PC-9 (cell line): ENCODE results near the gene DEFB132. TPM values are rescaled to one million over a fixed set of nuclear protein-coding genes. Genes with fewer than 3 reads are reported as not detected.

Experiments used
- BruUV-seq: library from RNA; stranded (reverse); fragments of 400-500 nt; replicated peaks from 2 replicates; lab custom pipeline; 2021; lab: Mats Ljungman, UMichigan
- CTCF ChIA-PET: fragments of 300-600 bp; sonication (Branson Sonifier 250); formaldehyde crosslinking; loops from one replicate; lab custom pipeline; 2022; ENCODE audit warnings: antibody characterized with exemption; lab: Charles Lee
- POLR2A ChIA-PET: fragments of 300-600 bp; sonication (Branson Sonifier 250); formaldehyde crosslinking; loops from one replicate; lab custom pipeline; 2022; ENCODE audit warnings: antibody characterized with exemption; ENCODE audit not compliant: unreplicated experiment; lab: Charles Lee
- DNase-seq, 2 experiments: peaks; one replicate each; pipeline versions ENCODE4 v3.0.0 to v3.0.0-alpha.2; 2015 to 2022; ENCODE audit warnings: mixed read lengths in 1 of 2
- H2AFZ ChIP-seq: fragments of 200-600 bp; sonication (generic); 2 replicates; pipeline ENCODE4 v1.8.1; 2017; ENCODE audit warnings: antibody characterized with exemption
- H3F3A ChIP-seq: fragments of 200-600 bp; sonication (generic); 2 replicates; pipeline ENCODE4 v1.8.1; 2017; ENCODE audit warnings: antibody characterized with exemption, mild to moderate bottlenecking, low read depth; ENCODE audit not compliant: insufficient read depth
- H3K27ac ChIP-seq: fragments of 200-600 bp; sonication (generic); 2 replicates; pipeline ENCODE4 v1.6.1; 2016; ENCODE audit warnings: mixed run types
- H3K27me3 ChIP-seq: fragments of 200-600 bp; sonication (generic); 2 replicates; pipeline ENCODE4 v1.6.1; 2016; ENCODE audit warnings: low read depth, mixed run types; ENCODE audit not compliant: insufficient read depth
- H3K36me3 ChIP-seq: fragments of 200-600 bp; sonication (generic); 2 replicates; pipeline ENCODE4 v1.6.1; 2016; ENCODE audit warnings: low read depth, mixed run types
- H3K4me1 ChIP-seq: fragments of 200-600 bp; sonication (generic); replicated peaks from 2 replicates; pipeline ENCODE4 v1.6.1; 2016; ENCODE audit warnings: mixed run types; ENCODE audit not compliant: insufficient read depth
- H3K4me2 ChIP-seq: fragments of 200-600 bp; sonication (generic); 2 replicates; pipeline ENCODE4 v1.6.1; 2017; ENCODE audit warnings: mixed run types
- H3K4me3 ChIP-seq: fragments of 200-600 bp; sonication (generic); 2 replicates; pipeline ENCODE4 v1.6.1; 2016; ENCODE audit warnings: mixed run types
- H3K79me2 ChIP-seq: fragments of 200-600 bp; sonication (generic); 2 replicates; pipeline ENCODE4 v1.6.1; 2017; ENCODE audit warnings: low read depth, mixed run types
- H3K9me2 ChIP-seq: fragments of 200-600 bp; sonication (generic); 2 replicates; pipeline ENCODE4 v1.8.1; 2017; ENCODE audit warnings: mild to moderate bottlenecking; ENCODE audit not compliant: insufficient read depth
- H3K9me3 ChIP-seq: fragments of 200-600 bp; sonication (generic); 2 replicates; pipeline ENCODE4 v1.8.1; 2016; ENCODE audit warnings: low read depth; ENCODE audit not compliant: insufficient read depth
- H4K20me1 ChIP-seq: fragments of 200-600 bp; sonication (generic); 2 replicates; pipeline ENCODE4 v1.8.1; 2017; ENCODE audit not compliant: insufficient read depth
- EZH2 ChIP-seq: fragments of 200-600 bp; sonication (generic); IDR thresholded peaks from 2 replicates; pipeline ENCODE4 v1.8.0; 2017; ENCODE audit warnings: antibody characterized with exemption, low read depth
- intact Hi-C: fragments of 100-400 bp; cut with micrococcal nuclease; formaldehyde crosslinking; loops from one replicate; pipeline ENCODE4 v1.10.0; 2022; ENCODE audit not compliant: unreplicated experiment
- total RNA-seq: library from RNA; stranded (reverse); gene quantifications from 2 replicates; pipeline ENCODE4 v1.2.3, GENCODE V29; 2021
- TF ChIP-seq, protein P1 (sequence below): fragments of 200-600 bp; sonication (generic); conservative IDR thresholded peaks from 2 replicates; pipeline ENCODE4 v1.6.1; 2017; ENCODE audit warnings: mixed run types, antibody characterized with exemption, mild to moderate bottlenecking, moderate library complexity

The DEFB132 gene
- total RNA-seq, 1 experiment from 2014 or later, result not detected

DNA sequence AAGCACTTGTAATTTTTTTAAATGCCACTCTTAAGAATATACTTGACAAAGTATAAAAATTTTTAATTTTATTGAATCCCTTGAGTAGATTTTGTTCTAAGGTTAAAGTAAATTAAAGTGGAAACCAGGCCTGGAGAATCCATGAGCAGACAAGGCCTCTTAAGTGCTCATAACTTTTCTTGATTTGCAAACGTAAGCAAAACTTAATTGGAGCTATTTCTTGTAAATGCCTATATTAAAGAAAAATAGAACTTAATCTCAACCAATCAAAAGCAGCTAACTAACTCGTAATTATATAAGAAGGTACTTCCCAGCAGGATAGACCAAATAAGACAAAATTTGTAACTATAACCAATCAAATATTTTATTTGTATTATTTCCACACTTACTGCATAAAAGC lies 43.1 kb upstream of the DEFB132 start:
- H3K79me2 ChIP-seq, result no peaks in the 10 kb centered on the region
- H3K27me3 ChIP-seq, result peaks cover 46% of the 10 kb centered on the region
- no peaks in the 10 kb centered on the region for H4K20me1 ChIP-seq
- H3K9me3 ChIP-seq, result no peaks in the 10 kb centered on the region
- H3K9me2 ChIP-seq, result no peaks in the 10 kb centered on the region
- CTCF ChIA-PET, result no interaction called here
- BruUV-seq, result no TSS peak
- TF ChIP-seq, protein P1, sequence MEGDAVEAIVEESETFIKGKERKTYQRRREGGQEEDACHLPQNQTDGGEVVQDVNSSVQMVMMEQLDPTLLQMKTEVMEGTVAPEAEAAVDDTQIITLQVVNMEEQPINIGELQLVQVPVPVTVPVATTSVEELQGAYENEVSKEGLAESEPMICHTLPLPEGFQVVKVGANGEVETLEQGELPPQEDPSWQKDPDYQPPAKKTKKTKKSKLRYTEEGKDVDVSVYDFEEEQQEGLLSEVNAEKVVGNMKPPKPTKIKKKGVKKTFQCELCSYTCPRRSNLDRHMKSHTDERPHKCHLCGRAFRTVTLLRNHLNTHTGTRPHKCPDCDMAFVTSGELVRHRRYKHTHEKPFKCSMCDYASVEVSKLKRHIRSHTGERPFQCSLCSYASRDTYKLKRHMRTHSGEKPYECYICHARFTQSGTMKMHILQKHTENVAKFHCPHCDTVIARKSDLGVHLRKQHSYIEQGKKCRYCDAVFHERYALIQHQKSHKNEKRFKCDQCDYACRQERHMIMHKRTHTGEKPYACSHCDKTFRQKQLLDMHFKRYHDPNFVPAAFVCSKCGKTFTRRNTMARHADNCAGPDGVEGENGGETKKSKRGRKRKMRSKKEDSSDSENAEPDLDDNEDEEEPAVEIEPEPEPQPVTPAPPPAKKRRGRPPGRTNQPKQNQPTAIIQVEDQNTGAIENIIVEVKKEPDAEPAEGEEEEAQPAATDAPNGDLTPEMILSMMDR, result no peak
- intact Hi-C loops, result no loop called here
- H3F3A ChIP-seq, result no peaks in the 10 kb centered on the region
- no peaks in the 10 kb centered on the region for H3K4me1 ChIP-seq
- no peak overlapping the region for H2AFZ ChIP-seq
- DNase-seq, result no peak
- no peak overlapping the region for H3K4me3 ChIP-seq
- H3K4me2 ChIP-seq, result no peak overlapping the region
- POLR2A ChIA-PET, result no interaction called here
- H3K36me3 ChIP-seq, result no peaks in the 10 kb centered on the region
- H3K27ac ChIP-seq, result no peak overlapping the region

DNA sequence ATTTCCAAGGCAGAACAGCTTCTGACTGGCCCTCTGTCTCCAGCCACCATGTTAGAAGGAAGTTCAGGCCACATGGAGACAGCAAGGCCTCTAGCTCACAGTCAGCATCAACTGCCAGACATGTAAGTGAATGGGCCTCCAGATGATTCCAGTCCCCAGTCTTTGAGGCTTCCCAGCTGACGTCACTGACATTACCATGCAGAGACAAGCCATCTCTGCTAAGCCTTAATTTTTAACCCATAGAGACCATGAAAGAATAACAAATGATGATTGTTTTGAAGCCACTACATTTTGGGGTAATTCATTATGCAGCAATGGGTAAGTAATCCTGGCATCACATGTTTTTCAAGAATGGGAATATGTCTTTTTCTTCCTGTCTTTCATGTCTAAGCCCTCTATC lies 41.7 kb upstream of the DEFB132 start:
- no peaks in the 10 kb centered on the region for H3K9me3 ChIP-seq
- no peaks in the 10 kb centered on the region for H4K20me1 ChIP-seq
- no peaks in the 10 kb centered on the region for H3K79me2 ChIP-seq
- CTCF ChIA-PET, result no interaction called here
- TF ChIP-seq, protein P1, result no peak
- TF ChIP-seq EZH2, result no peak
- no peak overlapping the region for H3K4me2 ChIP-seq
- H3K27ac ChIP-seq, result no peak overlapping the region
- no peak overlapping the region for H3K4me3 ChIP-seq
- no peak for DNase-seq
- H3K27me3 ChIP-seq, result peaks cover 40% of the 10 kb centered on the region
- no TSS peak for BruUV-seq
- intact Hi-C loops, result no loop called here
- no peaks in the 10 kb centered on the region for H3K4me1 ChIP-seq
- H2AFZ ChIP-seq, result no peak overlapping the region
- no peaks in the 10 kb centered on the region for H3K9me2 ChIP-seq
- no peaks in the 10 kb centered on the region for H3F3A ChIP-seq
- POLR2A ChIA-PET, result no interaction called here
- no peaks in the 10 kb centered on the region for H3K36me3 ChIP-seq

DNA sequence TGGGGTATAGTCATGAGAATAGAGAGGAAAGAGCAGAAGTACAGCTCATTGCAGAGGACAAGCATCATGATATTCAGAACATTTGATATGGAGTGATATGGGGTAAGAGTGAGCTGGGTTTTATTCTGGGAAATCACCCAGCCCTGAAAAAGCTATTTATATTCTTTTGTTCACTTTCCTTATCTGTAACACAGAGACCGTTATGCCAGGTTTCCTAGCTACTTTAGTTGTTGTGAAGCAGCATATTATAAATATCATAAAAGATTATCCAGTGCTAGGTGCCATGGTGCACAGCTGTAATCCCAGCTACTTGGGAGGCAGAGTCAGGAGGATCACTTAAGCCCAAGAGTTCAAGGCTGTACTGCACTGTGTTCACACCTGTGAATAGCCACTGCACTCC lies 40.3 kb upstream of the DEFB132 start:
- H3K27ac ChIP-seq, result no peak overlapping the region
- H3K4me3 ChIP-seq, result no peak overlapping the region
- no peaks in the 10 kb centered on the region for H4K20me1 ChIP-seq
- H3F3A ChIP-seq, result no peaks in the 10 kb centered on the region
- H3K36me3 ChIP-seq, result no peaks in the 10 kb centered on the region
- no peaks in the 10 kb centered on the region for H3K4me1 ChIP-seq
- H3K79me2 ChIP-seq, result no peaks in the 10 kb centered on the region
- no peak overlapping the region for H2AFZ ChIP-seq
- H3K9me3 ChIP-seq, result no peaks in the 10 kb centered on the region
- peaks cover 26% of the 10 kb centered on the region for H3K27me3 ChIP-seq
- BruUV-seq, result no TSS peak
- no peaks in the 10 kb centered on the region for H3K9me2 ChIP-seq
- DNase-seq, result no peak
- ChIA-PET CTCF (no interaction called here), POLR2A (no interaction called here)
- intact Hi-C loops, result no loop called here
- no peak overlapping the region for H3K4me2 ChIP-seq
- TF ChIP-seq, protein P1, result no peak
- TF ChIP-seq EZH2, result no peak
